Activated CD8-positive, alpha-beta memory T cell treated with anti-CD3 and anti-CD28 coated beads, Interleukin-2, amount 50 U/mL, for 4 hours (primary cell): ENCODE data around the gene PRMT1.
A peak's percentile ranks its signal among the peaks of the same experiment; 100 is the strongest.

Source experiments
- DNase-seq: peaks from one replicate; pipeline ENCODE4 v3.0.0-alpha.2; 2020

The PRMT1 gene

DNA sequence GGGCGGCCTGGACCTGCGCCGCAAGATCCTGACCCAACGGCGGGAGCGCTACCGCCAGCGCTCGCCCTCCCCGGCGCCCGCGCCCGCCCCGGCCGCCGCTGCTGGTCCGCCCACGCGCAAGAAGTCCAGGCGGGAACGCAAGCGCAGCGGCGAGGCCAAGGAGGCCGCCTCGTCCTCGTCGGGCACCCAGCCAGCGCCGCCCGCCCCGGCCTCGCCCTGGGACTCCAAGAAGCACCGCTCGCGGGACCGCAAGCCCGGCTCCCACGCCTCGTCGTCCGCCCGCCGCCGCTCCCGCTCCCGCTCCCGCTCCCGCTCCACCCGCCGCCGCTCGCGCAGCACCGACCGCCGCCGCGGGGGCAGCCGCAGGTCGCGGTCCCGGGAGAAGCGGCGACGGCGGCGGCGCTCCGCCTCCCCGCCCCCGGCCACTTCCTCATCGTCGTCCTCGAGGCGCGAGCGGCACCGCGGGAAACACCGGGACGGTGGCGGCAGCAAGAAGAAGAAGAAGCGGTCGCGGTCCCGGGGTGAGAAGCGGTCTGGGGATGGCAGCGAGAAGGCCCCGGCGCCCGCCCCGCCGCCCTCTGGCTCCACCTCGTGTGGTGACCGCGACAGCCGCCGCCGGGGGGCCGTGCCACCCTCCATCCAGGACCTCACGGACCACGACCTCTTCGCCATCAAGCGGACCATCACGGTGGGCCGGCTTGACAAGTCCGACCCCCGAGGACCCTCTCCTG lies 25.1 kb upstream of the PRMT1 start:
- no peak for DNase-seq

DNA sequence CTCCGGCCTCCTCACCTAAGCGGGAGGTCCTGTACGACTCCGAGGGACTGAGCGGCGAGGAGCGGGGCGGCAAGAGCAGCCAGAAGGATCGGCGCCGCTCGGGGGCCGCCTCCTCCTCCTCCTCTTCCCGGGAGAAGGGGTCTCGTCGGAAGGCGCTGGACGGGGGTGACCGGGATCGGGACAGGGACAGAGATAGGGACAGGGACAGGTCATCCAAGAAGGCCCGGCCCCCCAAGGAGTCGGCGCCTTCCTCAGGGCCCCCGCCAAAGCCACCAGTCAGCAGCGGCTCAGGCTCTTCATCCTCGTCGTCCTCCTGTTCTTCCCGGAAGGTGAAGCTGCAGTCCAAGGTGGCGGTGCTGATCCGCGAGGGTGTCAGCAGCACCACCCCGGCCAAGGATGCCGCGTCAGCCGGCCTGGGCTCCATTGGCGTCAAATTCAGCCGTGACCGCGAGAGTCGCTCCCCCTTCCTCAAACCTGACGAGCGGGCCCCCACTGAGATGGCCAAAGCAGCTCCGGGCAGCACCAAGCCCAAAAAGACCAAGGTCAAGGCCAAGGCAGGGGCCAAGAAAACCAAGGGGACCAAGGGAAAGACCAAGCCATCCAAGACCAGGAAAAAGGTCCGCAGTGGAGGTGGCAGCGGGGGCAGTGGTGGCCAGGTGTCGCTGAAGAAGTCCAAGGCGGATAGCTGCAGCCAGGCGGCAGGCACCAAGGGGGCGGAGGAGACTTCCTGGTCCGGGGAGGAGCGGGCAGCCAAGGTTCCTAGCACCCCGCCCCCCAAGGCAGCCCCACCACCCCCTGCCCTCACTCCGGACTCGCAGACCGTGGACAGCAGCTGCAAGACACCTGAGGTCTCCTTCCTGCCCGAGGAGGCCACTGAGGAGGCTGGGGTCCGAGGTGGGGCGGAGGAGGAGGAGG lies 24.3 kb upstream of the PRMT1 start:
- no peak for DNase-seq

DNA sequence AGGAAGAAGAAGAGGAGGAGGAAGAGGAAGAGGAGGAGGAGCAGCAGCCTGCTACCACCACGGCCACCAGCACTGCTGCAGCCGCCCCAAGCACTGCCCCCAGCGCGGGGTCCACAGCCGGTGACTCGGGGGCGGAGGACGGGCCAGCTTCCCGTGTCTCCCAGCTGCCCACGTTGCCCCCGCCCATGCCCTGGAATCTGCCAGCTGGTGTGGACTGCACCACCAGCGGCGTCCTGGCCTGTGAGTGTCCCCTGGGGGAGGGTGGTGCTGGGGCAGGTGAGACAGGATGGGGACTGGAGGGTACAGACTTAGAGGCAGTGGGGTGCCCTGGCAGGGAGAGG lies 23.6 kb upstream of the PRMT1 start:
- no peak for DNase-seq

DNA sequence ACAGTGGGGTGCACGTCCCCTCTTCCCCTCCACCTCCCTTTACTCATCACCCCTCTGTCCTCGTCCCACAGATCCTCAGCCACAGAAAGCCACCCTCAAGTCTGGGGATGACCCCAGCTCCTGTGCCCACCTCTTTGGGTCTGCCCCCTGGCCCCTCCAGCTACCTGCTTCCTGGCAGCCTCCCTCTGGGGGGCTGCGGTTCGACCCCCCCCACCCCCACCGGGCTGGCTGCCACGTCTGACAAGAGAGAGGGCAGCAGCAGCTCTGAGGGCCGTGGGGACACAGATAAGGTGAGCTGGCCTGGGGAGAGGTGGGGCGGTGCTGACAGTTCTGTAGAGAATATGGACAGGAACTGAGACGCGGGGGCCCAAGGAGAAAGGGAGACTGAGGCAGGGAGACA lies 22.5 kb upstream of the PRMT1 start:
- no peak for DNase-seq

DNA sequence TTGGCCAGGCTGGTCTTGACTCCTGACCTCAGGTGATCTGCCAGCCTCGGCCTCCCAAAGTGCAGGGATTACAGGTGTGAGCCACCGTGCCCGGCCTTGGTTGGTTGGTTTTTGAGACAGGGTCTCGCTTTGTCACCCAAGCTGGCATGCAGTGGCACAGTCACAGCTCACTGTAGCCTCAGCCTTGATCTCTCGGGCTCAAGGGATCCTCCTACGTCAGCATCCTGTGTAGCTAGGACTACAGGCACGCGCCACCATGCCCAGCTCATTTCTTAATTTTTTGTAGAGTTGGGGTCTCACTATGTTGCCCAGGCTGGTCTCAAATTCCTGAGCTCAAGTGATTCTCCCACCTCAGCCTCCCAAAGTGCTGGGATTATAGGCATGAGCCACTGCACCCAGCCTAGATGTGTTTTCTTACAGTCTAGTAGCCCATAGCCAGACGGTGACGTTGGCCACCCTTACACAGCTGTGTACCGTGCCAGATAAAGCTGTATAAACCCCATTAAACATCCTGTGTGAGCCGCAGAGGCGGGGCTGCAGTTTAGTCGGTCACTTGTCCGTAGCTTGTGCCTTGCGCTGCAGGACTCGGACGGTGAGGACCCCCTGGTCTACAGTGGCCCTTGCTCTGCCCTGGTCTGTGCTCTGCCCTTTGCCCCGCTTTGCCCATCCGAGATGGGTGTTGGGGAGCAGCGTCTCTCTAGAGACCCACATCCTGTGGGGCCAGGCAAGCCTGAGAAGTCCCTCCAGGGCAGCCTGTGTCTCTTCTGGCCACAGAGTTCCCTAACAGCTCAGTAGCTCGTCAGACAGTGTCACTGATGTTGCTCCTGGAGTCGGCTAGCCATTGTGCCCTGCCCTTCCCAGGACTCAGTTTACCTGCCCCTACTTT lies 21.3 kb upstream of the PRMT1 start:
- DNase-seq, result no peak

DNA sequence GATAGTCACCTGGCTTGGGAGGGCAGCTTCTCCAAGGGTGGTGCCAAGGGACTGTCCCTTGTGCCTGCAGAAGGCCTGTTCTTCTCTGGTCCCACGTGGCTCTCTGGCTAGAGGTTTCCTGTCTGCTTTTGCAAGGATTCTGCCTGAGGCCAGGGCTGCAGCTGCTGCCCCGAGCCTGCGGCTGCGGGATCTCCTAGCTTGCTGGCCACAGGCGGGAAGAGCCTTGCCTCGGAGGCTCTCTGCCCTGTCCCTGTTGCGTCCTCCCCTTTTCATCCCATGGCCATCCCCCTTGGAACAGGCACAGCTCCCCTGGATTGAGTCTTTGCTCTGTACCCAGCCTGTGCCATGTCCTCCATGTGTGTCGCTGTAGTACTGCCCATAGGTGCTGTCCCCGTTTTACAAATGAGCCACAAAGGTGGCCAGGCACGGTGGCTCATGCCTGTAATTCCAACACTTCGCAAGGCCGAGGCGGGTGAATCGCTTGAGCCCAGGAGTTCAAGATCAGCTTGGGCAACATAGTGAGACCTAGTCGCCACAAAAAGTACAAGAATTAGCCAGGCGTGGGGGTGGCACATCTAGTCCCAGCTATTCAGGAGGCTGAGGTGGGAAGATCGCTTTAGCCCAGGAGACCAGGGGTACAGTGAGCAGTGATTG lies 20.5 kb upstream of the PRMT1 start:
- DNase-seq, result no peak

DNA sequence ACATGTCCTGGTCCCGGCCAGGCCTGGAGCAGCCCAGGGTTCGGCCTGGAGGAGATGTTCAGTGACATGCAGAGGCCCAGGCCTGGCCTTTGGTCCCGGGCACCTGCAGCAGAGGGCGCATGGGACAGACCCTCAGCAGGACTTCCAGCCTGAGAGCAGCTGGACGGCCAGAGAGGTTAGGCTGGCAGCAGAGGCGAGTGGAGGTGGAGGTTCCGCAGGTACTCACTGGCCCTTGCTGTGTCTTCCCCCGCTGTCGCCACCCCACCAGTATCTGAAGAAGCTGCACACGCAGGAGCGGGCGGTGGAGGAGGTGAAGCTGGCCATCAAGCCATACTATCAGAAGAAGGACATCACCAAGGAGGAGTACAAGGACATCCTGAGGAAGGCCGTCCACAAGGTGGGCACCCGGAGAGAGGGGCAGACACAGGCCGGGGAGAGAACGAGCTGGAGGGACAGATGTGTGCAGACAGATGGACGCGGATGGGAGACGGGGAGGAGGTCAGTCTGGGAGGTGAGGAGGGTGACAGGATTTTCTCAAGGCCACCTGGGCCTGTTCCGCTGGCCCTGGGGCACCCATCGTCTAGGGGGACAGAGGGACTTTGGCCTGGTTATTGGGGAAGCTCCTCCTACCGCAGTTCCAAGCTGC lies 19.5 kb upstream of the PRMT1 start:
- DNase-seq, result no peak

DNA sequence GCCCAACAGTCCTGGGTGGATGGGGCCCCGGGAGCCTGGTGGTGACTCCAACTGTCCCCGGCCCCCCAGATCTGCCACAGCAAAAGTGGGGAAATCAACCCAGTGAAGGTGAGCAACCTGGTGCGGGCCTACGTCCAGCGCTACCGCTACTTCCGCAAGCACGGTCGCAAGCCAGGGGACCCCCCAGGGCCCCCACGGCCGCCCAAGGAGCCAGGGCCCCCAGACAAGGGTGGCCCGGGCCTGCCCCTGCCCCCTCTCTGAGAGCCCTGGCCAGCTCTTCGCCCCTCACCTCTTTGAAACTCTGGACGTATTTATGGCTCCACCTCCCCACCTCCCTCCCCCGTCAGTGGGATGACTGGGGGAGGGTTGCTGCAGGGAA lies 18.9 kb upstream of the PRMT1 start:
- no peak for DNase-seq

DNA sequence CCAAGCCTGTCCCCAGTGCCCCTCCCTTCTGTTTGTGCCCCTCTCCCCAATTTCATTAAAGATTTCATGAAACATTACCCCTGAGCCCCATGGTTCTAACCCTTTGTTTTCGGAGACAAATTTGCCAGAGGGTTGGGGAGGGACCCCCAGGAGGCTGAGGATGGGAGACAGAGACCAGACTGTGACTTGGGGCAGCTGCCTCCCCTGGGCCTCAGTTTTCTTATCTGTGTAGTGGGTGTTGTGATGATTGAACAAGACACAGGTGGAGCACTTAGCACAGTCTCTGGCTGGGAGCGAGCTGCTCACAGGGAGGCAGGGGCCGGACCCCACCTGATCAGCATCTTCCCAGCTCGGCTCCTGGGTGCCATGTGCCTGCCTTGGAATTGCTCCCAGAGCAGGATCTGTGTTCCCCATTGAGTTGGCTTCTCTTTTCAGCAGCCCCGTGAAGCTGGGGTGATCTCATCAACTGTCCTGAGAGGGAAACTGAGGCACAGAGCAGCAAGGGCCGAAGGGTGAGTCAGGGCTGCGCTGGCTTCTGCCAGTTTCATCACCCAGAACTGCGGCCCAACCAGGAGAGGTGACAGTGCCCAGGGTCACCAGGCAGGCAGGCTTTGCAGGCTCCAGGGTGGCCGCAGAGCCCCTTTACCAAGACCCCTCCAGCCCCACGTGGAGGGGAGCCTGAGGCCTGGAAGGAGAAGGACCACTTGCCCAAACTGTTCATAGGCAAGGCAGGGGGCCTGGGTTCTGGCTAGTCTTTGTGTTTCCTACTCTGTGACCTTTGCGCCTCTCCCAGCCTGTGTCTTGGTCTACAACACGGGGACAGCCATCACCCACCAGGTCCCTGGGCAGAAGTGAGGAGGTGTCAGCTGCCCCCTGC lies 18.3 kb upstream of the PRMT1 start:
- no peak for DNase-seq

DNA sequence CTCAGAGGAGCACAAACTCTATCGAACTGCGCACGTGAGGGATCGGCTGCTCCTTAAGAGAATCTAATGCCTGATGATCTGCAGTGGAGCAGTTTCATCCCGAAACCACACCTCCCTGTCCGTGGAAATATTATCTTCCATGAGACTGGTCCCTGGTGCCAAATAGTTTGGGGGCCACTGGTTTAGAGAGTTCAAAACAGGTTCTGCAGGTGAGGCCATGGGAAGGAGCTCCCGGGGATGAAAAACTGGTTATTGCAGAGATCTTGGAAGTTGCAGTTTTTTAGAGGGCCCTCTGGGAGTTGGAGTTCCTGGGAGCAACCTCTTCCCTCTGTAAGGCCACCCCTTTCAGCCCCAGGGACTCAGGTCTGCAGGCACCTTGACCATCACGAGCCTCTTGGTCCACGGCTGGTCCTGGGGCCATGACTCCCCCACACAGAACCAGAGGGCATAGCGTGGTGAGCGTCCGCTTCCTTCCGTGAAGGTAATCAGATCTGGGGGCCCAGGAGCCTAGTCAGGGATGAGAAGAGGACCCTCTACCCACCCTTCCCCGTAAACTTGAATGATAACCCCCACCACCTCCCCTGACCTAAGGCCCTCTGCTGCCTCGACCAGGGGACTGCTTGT lies 16.6 kb upstream of the PRMT1 start:
- DNase-seq, result no peak

DNA sequence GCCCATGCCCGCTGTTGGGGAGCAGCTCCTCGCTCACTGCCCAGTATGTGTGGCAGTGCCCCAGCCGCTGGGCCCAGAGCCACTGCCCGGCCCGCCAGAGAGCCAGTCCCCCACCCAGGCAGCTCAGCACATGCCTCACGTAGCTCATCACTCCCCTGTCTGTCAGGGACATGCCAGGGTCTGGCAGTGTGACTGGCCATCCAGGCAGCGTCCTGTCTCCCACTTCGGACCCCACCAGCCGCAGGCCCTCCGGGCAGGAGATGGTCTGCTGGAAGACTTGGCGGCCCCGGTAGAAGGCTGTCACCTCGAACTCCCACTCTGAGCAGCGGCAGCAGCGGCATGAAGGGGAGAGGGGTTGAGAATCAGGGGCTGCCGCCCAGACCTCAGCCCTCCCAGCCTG lies 15.1 kb upstream of the PRMT1 start:
- DNase-seq, result no peak

DNA sequence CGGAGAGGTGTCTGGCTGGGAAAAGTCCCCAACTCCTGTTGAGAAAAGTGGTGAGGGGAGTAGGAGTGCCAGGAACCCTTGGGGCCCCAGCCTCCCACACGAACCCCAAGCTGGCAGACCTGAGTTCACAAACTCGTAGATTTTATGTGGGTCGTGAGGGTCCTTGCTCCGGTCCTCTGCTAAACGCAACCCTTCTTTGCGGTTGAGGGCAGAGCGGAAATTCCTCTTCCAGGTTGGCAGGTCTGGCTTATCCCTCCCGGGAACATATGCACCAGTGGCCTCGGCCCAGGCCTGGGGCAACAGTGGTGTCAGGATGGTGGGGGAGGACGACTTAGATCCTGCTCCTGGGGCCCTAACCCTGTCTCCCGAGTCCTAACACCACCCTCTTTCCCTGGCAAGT lies 13.8 kb upstream of the PRMT1 start:
- no peak for DNase-seq

DNA sequence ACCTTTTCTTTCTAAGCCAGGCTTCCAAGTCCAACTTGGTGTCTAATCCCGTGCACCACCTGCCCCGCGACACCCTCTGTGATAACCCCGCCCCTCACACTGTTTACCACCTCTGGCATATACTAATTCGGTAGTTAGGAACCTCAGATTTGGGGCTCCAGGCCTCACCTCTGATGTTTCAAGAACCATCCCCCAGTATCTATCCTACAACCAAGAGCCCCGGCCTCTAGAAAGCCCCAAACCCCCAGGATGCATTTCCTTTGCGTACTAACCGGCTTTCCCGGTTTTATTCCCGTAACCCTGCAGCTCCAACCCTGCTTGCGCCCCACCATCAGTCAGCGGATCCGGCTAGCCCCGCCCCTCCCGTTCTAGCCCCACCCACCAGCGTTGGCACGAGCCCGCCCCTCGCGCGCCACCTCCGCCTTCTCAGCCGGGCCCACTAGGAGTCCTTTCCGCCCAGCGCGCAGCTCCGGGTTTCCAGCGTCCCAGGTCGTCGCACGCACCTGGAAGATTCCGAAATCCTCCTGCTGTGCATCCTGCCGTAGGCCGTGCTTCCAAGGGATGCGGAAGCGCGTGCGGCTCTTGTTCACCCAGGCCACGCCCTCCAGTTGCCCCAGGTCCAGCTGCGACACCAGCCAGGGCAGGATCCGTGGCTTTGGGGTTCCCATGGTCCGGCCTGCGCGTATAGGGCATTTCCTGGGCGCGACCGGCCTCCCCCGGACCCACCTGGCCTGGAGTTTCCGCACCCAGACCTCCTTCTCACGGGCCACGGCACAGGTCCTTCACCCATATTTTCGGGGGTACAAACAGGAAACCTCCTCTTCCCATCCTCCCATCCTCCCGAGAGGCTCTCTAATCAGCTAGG lies 12.7 kb upstream of the PRMT1 start:
- peak; percentile 93 for DNase-seq

DNA sequence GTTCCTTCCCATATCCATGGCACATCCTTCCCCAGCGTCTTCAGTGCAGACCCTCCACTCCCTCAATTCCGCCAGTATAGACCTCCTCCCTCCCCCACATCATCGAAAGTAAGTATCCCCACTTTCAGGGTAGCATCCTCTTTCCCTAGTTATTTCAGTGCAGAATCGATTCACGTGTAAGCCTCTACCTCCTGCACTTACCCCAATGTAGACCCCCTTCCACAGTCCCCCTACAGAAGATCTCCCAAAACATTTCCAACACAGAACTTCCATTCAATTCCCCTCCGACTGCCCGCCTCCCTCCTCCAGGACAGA lies 12.1 kb upstream of the PRMT1 start:
- DNase-seq, result no peak

DNA sequence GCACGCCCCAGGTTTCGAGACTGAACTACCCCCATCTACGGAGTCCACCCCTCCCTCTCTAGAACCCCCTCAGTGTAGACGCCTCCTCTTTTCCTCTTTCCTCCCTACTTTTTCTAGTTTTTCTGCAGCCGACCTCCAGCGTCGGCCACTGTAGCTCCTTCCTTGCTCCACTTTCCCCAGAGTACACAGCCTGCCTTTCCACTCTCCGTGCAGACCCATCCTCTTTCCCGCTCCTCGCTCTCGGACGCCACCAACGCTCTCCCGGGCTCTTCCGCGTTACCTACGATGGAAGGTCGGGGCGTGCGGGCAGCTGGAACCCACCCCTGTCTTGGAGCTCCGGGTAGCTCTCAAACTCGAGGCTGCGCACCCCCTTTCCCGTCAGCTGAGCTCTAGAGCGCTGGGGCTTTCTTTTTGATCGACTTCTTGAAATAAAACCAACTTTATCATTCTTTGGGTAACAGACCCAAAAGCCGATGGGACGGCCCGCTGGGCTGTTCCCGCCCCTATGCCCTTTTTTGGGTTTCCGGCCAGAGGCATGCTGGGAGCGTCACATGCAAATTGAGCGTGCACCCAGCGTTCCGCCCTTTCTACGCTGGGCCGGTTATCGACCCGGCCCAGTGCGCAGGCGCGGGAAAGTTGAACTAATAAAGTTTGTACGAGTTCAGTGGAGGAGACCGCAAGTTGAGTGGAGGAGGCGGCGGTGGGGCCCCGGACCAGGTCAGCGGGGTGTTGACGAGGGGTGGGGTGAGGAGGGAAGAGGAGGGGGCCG lies 11.5 kb upstream of the PRMT1 start, which contains the start of the genes BCL2L12 and IRF3:
Gene BCL2L12, plus strand, starts transcription at position 583 of the 769 bp plus-strand sequence. CDS start 760 bp downstream, outside the sequence.
Gene IRF3, minus strand, starts transcription at position 507 of the 769 bp plus-strand sequence. CDS start 1,019 bp downstream, outside the sequence.
- DNase-seq, result peak; percentile 100

DNA sequence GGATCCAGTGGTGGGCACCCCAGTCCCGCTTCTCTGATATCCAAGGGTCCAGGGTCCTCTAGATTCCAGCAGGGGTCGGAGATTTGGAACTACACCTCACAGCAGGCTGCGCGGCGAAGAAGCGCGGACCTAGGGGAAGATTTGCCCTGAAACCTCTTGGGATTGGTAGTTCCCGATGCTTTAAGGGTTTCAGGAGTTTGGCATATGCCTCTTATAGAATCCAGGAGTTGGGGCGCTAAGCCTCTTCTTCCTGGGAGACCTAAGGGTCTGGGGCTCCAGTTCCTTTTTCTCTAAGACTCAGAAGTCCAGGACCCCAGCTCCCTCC lies 11.0 kb upstream of the PRMT1 start:
- no peak for DNase-seq

DNA sequence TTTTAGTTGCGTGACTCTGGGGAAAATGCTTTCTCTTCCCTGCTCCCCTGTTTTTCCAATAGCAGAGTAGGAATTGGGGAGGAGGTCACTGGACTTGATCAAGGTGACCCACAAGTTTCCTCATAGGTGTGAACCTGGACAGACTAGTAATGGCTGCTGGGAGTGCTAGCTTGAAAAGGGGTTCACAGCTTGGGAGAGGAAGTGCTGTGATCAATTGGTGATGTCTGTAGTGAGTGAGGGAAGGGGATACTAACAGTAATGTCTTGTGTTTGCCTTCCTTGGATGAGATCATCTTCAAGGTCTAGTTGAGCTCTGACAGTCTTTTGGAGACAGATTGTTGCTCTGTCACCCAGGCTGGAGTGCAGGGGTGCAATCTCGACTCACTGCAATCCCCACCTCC lies 9.6 kb upstream of the PRMT1 start:
- no peak for DNase-seq

DNA sequence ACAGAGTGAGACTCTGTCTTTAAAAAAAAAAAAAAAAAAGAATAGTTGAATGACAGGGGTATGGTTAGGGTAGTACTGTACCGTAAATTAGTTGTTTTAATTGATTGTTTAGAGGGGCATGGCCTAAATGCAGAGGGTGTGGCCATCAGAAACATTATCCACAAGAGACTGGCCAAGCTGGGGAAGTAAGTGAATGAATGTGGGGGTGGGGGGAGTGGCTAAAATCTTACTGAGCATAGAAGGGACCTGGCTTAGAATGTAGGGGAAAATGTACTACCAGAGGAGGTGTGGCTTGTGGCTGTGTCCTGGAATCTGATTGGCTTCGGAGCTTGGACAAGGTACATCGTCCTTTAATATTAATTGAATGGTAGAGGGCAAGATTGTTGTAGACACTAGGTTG lies 7.6 kb upstream of the PRMT1 start:
- no peak for DNase-seq
